MV-4-11 (cell line): ENCODE measurements around the gene SOX6.

ENCODE experiments used
- DNase-seq: peaks from one replicate; lab custom pipeline; 2025; lab: John Stamatoyannopoulos, UW

SOX6 gene

DNA sequence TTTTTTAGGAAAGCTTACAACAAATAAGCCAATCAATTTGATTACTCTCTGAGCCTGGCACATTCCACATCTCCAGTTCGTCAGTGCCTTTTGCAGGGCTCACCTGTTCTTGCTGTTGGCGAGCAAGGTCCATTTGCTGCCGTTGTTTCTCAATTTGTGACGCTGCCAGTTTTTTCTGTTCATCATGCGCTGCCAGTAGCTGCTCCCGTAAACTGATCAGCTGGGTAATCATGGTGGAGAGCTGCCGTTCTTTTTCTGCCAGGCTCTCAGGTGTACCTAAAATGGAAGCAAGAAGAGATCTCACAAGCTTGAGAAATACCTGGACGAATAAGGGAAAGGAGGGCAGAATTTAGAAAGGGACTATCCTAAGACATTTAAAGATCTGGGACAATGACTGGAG, 169.7 kb downstream of the SOX6 start:
- DNase-seq: no peak

DNA sequence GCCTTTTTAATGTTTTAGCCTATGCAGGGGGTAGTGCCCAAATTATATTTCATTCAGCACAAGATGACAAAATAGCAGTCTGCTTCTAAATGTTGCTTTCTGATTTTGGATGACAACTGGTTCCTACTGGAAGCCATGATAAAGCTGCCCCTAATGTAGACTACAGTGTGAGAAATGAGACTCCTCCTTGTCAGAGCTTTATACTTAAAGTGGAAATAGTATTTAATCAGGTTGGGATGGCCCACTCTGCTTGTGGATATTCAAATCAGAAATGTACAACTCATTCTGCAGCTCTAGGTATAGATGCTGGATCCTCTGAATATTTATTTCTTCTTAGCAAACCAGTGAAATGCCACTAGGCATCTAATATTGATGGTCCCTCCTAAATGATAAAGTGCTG, 171.3 kb downstream of the SOX6 start:
- no peak for DNase-seq

- DNase-seq: no peak
Measured at GRCh38 chr11:16184588-16184987, 171.8 kb downstream of the SOX6 start.

DNA sequence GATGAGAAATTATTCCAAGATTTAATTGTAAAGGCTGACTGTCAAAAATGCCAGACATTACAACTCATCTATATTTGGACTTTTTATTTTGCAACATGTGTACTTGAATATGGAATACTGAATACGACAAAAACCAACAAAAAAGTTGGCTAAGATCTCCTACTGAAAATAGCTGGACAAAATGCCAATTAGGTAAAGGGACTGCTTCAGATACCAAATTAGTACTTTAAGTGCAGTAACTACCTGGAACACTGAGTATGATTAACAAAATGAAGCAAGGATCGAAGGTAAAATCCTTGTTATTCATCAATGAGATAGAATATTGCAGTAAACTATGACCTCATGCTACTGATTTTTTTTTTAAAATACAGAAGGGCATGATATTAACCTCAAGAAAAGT, 173.8 kb downstream of the SOX6 start:
- DNase-seq: no peak

DNA sequence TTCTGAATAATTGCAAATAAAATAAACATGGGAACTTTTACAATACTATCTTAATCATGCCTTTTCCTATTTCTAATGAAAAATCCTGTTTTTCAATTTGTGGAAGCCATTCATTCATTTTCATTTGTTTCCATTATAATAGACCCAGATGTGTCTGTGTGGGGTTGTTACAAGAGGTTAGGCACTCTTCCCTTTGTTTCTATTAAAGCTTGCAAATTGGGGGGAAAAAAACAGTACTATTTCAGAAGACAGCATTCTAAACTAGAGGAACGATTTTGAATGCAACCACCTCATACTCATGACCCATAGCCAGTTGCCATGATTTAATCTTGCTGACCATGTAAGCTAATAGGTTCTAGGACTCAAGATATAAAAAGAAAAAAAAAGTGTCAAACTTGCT, 175.5 kb downstream of the SOX6 start:
- no peak for DNase-seq

- no peak for DNase-seq
Measured at GRCh38 chr11:16179676-16180075, 176.7 kb downstream of the SOX6 start.

DNA sequence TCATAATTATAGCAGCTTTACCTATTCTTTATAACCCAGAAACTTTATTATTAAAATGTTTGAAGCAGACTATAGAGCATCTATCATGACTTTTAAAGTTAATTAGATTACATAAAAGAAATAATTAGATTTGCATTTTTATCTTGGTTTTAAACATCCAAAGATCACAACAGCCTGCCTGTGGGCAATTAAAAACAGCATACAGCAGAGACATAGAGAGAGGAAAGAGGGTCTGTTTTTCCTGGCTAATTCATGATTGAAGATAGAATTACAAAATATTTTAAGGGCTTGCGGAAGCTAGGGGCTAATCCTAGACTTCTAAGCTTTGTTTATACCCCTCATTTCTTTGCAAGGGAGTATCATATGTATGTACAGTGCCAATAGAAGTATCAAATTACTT, 178.1 kb downstream of the SOX6 start:
- no peak for DNase-seq

- DNase-seq: no peak
Measured at GRCh38 chr11:16177688-16178087, 178.7 kb downstream of the SOX6 start.

DNA sequence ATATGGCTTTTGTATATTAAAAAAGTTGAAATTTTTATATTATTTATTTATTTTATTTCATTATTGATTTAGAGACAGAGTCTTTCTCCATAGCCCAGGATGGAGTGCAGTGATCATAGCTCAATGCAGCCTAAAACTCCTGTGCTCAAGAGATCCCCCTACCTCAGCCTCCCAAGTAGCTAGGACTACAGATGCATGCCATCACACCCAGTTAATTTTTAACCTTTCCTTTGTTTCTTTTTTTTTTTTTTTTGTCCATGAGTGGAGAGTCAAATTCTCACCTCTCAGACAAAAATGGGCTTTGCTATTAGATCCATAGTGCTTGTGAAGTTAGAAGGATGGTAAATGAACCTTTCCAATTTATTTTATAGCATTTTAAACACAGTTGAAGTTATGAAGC, 182.5 kb downstream of the SOX6 start:
- no peak for DNase-seq

DNA sequence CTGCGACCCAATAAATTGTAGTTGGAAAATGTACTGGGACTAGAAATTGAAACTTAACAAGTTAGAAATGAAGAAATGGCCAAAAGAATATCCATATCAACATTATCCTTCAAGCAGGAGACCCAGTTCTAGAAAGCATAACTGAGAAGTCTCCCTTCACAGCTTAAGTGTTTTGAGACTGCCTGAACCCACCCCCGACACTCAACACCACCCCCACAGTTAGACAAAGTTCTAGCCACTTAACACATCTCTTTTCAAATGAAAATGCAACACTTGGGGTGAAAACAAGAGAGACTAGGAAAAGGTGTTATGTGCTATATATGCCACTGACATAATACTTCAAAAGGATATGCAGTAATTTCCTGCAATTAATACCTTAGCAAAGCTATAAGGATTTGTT, 184.5 kb downstream of the SOX6 start:
- DNase-seq: no peak

DNA sequence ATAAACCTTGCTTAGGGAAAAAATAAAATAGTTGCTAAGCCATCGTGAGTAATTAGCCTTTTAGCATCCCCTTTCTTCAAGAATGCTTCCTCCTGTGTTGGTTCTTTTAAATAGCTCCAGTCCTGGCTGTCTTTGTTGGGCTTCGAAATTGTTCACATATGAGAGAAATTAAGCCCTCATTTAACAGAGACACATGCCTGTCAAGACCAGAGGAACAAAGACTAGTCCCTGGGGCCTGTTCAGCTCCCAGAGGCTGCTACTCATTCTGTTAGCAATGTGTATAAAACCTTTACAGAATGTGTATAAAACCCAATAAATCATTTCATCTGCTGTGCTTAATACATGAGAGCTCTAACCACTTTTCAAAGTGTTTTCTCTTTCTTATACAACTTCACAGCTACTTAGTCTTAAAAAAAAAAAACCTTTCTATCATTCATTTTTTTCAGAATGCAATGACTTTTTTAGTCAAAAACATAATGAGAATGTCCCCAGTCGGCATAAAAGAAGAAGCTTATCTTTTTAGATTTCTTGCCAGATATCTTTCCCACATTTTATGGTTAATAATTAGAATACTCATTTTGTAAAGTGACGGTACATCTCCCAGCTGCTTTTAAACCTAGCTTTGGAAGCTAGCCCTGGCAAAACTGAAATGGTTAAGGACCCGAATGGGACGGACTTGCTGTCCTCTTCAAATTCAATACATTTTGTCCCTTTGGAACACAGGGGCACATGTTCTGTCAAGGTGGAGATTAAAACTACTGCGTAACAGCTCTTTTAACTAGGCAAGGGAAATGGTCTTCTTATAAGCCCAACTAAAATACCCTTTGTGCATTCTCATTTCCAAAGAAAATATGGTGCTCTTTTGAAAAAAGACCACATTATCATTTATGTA, 186.1 kb downstream of the SOX6 start:
- DNase-seq: no peak

GRCh38 chr11:16169541-16169940, 186.8 kb downstream of the SOX6 start:
- no peak for DNase-seq

DNA sequence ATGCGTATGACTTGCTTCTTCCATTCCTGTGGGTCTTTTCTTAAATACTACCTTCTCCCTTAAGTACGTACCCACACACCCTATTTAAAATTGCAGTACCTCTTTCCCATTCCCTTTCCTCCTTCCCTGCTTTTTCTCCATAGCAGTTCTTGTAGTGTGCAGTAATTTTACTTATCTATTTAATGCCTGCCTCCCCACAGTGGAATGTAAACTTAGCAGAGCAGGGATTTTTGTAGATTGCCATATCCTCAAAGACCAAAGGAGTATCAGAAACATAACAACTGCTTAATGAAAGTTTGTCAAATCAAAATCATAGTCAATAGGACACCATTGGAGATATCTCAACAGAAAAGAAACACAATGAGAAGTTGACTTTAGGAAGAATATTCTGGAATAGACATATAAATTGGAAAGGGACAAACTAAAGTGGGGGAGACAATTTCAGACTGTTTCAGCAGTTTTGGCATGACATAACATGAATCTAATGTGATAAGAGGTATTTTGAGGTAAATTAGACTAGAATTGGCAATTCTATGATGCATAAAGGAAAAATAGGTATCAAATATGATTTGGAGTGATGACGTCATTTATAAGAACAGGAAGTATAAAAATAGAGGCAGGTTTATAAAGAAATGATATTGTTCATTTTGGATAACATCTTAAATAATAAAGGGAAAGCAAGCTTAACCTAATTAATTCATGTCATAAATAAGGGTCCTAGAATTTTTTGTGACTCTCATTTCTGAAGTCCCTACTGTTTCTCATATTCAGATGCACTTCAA, 188.4 kb downstream of the SOX6 start:
- no peak for DNase-seq

DNA sequence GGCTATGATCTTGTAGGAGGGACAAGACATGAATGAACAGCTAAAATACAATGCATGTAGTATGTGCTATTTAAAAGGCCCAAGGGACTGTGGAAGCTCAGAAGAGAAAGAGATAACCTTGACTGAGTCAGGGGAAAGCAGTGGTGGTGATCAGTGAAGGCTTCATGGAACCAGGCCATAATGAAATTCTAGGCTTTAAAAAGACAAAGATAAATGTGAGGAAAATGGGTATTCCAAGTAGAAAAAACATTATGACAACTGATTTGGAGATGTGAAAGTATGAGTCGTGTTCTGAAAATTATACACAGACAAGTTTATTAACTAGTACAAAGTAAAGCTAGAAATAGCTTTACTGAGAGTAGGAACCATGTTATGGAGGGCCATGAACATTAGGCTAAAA, 189.8 kb downstream of the SOX6 start:
- DNase-seq: no peak

- DNase-seq: no peak
Measured at GRCh38 chr11:16160146-16160545, 196.2 kb downstream of the SOX6 start.

DNA sequence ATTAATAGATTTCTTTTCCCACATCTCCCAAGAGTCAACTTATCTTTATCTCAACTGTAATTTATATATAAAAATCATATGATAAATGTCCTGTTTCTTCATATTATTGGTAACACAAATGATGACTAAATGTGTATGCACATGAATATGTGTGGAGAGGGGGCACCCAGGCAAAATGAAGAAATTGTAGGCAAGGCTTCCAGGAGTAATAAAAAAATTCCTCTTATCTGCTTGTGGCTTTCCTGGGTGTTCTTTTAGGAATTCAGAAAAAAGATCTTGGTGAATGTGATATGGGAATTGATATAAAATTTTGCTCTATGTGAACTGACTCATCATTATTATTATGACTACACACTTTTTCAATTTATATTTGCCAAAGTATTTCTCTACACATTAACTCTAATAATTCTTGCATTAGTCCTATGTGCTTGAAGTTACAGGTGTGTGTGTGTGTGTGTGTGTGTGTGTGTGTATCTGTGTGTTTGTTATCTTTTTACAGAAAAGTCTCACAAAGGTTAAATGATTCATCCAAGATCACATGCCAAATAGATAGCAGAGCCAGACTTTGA, 197.8 kb downstream of the SOX6 start:
- no peak for DNase-seq

- no peak for DNase-seq
Measured at GRCh38 chr11:16157327-16157726, 199.0 kb downstream of the SOX6 start.

- DNase-seq: no peak
Measured at GRCh38 chr11:16155448-16155847, 200.9 kb downstream of the SOX6 start.

GRCh38 chr11:16154715-16155396, 201.5 kb downstream of the SOX6 start:
- DNase-seq: no peak

- DNase-seq: no peak
Measured at GRCh38 chr11:16153951-16154350, 202.4 kb downstream of the SOX6 start.

DNA sequence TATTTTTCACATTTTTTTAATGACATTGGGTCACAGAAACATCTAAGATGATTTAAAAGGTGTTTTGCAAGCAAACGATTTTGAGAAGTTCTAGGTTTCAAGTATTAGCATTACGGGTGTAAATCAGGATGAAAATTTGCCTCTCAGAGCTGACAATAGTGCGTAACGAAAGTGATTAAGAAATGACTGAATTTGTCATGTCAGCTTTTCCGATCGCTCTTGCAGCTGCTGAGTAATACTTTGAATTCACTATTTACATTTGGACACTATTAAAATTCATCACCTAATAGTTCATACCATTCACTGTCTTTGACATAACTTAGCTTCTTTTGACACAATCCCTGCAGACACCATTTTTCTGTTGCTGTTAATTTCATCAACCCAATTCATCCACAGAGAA, 205.2 kb downstream of the SOX6 start:
- no peak for DNase-seq

- no peak for DNase-seq
Measured at GRCh38 chr11:16149476-16149875, 206.9 kb downstream of the SOX6 start.
